ENCODE results near the gene SREBF1. TPM values are rescaled to one million over a fixed set of nuclear protein-coding genes. Genes with fewer than 3 reads are reported as not detected.

SREBF1 gene
- total RNA-seq, 1 experiment from 2014 or later: 298 TPM

GRCh38 chr17:17844500-17844899 lies 7.7 kb upstream of the SREBF1 start:
- ChIA-PET POLR2A (no interaction called here), CTCF (no interaction called here), RAD21 (ENCODE audit: low non-redundant PET in 1 of 2, low total read pairs in 2 of 2, uncharacterized antibody in 2 of 2, unreplicated experiment in 2 of 2) (no interaction called here)
- H3K27me3 ChIP-seq (ENCODE audit: insufficient read depth, low read length): no peaks in the 10 kb centered on the region
- no peak overlapping the region for H3K27ac ChIP-seq (ENCODE audit: low read depth, low read length)
- H3K9me2 ChIP-seq (ENCODE audit: insufficient read depth): no peaks in the 10 kb centered on the region
- 0 out of 6 replicates have a peak, but pooled peaks of 1 of the 3 experiments have one; percentile 9 for TF ChIP-seq CTCF (IDR thresholded peaks at IDR 0.05 in 2 of 3, conservative IDR thresholded peaks at IDR 0.05 in 1 of 3; ENCODE audit: borderline replicate concordance in 1 of 3, insufficient read depth in 1 of 3, low read depth in 2 of 3, low read length in 2 of 3)
- no peak for TF ChIP-seq RAD21 (IDR thresholded peaks at IDR 0.05; ENCODE audit: low read depth)
- intact Hi-C loops (cut with micrococcal nuclease): no loop called here
- H3K79me2 ChIP-seq (ENCODE audit: insufficient read depth, low read length): no peaks in the 10 kb centered on the region
- no peaks in the 10 kb centered on the region for H3K36me3 ChIP-seq (ENCODE audit: control insufficient read depth in 1 of 2, insufficient read depth in 2 of 2, low read length in 2 of 2)
- H3K4me3 ChIP-seq (replicated peaks in 1 of 2; ENCODE audit: low read depth in 1 of 2, low read length in 2 of 2): no peak overlapping the region
- DNase-seq (ENCODE audit: low read depth, low spot score) (no peak), ATAC-seq (no peak)
- H3K9me3 ChIP-seq (ENCODE audit: control insufficient read depth in 1 of 2, insufficient read depth in 1 of 2, low read depth in 1 of 2, low read length in 2 of 2): no peaks in the 10 kb centered on the region
- no peak overlapping the region for H2AFZ ChIP-seq (ENCODE audit: low read depth, low read length, poor library complexity, severe bottlenecking)
- BruUV-seq (replicated peaks): no TSS peak
- no peak overlapping the region for H3K4me2 ChIP-seq (ENCODE audit: low read length)
- no peak overlapping the region for H3K9ac ChIP-seq (ENCODE audit: low read length)
- peaks cover 45 to 47% of the 10 kb centered on the region in 2 experiments for H3K4me1 ChIP-seq (ENCODE audit: control insufficient read depth in 1 of 2, insufficient read depth in 2 of 2, low read length in 2 of 2)
- no peaks in the 10 kb centered on the region for H4K20me1 ChIP-seq (ENCODE audit: insufficient read depth)

DNA sequence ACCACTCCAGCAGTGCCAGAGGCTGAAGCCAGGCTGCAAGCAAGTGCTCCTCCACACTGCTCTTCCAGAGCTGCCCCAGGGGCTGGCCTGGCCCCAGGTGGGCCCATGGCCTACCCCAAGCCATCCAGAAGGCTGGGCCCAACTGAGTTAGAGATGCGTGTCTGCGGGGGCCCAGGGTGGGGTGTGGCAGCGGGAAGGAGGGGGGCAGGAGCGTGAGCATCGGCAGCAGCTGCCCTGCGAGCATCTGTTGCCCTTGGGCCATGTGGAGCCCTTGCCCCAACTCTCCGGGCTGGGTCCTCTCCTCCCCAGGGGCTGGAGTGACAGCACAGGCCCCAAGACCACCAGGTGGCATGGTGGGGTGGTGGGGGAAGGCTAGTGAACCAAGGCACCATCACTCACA lies 7.3 kb upstream of the SREBF1 start:
- Histone ChIP-seq H3K9me3 (ENCODE audit: control insufficient read depth in 1 of 2, insufficient read depth in 1 of 2, low read depth in 1 of 2, low read length in 2 of 2) (no peaks in the 10 kb centered on the region), H3K36me3 (ENCODE audit: control insufficient read depth in 1 of 2, insufficient read depth in 2 of 2, low read length in 2 of 2) (no peaks in the 10 kb centered on the region), H3K4me2 (ENCODE audit: low read length) (no peak overlapping the region), H4K20me1 (ENCODE audit: insufficient read depth) (no peaks in the 10 kb centered on the region), H3K4me3 (replicated peaks in 1 of 2; ENCODE audit: low read depth in 1 of 2, low read length in 2 of 2) (no peak overlapping the region), H2AFZ (ENCODE audit: low read depth, low read length, poor library complexity, severe bottlenecking) (no peak overlapping the region), H3K9ac (ENCODE audit: low read length) (no peak overlapping the region), H3K4me1 (ENCODE audit: control insufficient read depth in 1 of 2, insufficient read depth in 2 of 2, low read length in 2 of 2) (peaks cover 45 to 47% of the 10 kb centered on the region in 2 experiments), H3K27ac (ENCODE audit: low read depth, low read length) (no peak overlapping the region), H3K27me3 (ENCODE audit: insufficient read depth, low read length) (no peaks in the 10 kb centered on the region), H3K9me2 (ENCODE audit: insufficient read depth) (no peaks in the 10 kb centered on the region), H3K79me2 (ENCODE audit: insufficient read depth, low read length) (no peaks in the 10 kb centered on the region)
- RAD21 ChIA-PET (ENCODE audit: low non-redundant PET in 1 of 2, low total read pairs in 2 of 2, uncharacterized antibody in 2 of 2, unreplicated experiment in 2 of 2): no interaction called here
- intact Hi-C loops (cut with micrococcal nuclease): no loop called here
- BruUV-seq (replicated peaks): no TSS peak
- DNase-seq (ENCODE audit: low read depth, low spot score) (no peak), ATAC-seq (no peak)
- POLR2A ChIA-PET: no interaction called here
- CTCF ChIA-PET: no interaction called here
- TF ChIP-seq ZFX (IDR thresholded peaks at IDR 0.05) (no peak), REST (IDR thresholded peaks at IDR 0.05; ENCODE audit: low read depth) (no peak), TCF7L2 (IDR thresholded peaks at IDR 0.05; ENCODE audit: borderline replicate concordance, extremely low read depth, insufficient read depth, insufficient read length) (no peak), ATF3 (IDR thresholded peaks at IDR 0.05) (no peak), EGR1 (IDR thresholded peaks at IDR 0.05; ENCODE audit: low read depth) (no peak), EZH2phosphoT487 (IDR thresholded peaks at IDR 0.05; ENCODE audit: borderline replicate concordance) (no peak)
- TF ChIP-seq, protein P1, sequence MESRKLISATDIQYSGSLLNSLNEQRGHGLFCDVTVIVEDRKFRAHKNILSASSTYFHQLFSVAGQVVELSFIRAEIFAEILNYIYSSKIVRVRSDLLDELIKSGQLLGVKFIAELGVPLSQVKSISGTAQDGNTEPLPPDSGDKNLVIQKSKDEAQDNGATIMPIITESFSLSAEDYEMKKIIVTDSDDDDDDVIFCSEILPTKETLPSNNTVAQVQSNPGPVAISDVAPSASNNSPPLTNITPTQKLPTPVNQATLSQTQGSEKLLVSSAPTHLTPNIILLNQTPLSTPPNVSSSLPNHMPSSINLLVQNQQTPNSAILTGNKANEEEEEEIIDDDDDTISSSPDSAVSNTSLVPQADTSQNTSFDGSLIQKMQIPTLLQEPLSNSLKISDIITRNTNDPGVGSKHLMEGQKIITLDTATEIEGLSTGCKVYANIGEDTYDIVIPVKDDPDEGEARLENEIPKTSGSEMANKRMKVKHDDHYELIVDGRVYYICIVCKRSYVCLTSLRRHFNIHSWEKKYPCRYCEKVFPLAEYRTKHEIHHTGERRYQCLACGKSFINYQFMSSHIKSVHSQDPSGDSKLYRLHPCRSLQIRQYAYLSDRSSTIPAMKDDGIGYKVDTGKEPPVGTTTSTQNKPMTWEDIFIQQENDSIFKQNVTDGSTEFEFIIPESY (IDR thresholded peaks at IDR 0.05; ENCODE audit: extremely low read depth, insufficient replicate concordance, low read length): no peak

Measured in HCT116 (cell line).